Osteocyte (in vitro differentiated cells): ENCODE data around the gene RAPGEF5. TPM values are rescaled to one million over a fixed set of nuclear protein-coding genes. Genes with fewer than 3 reads are reported as not detected.

ENCODE experiments used
- DNase-seq: peaks from one replicate; pipeline ENCODE4 v3.0.0; 2021; ENCODE audit warnings: mixed read lengths; ENCODE audit not compliant: unreplicated experiment; ENCODE audit errors: extremely low spot score
- H3K27ac Mint-ChIP-seq: one replicate; pipeline ENCODE4 v1.8.0; 2021; ENCODE audit warnings: mild to moderate bottlenecking, mixed read lengths; ENCODE audit not compliant: unreplicated experiment
- H3K27me3 Mint-ChIP-seq: one replicate; pipeline ENCODE4 v1.8.0; 2021; ENCODE audit warnings: mixed read lengths; ENCODE audit not compliant: unreplicated experiment
- H3K36me3 Mint-ChIP-seq: one replicate; pipeline ENCODE4 v1.8.0; 2021; ENCODE audit warnings: mixed read lengths; ENCODE audit not compliant: unreplicated experiment
- H3K4me1 Mint-ChIP-seq: one replicate; pipeline ENCODE4 v1.8.0; 2021; ENCODE audit warnings: mixed read lengths; ENCODE audit not compliant: unreplicated experiment
- H3K4me3 Mint-ChIP-seq: one replicate; pipeline ENCODE4 v1.8.0; 2021; ENCODE audit warnings: mild to moderate bottlenecking, moderate library complexity, mixed read lengths; ENCODE audit not compliant: unreplicated experiment
- H3K9me3 Mint-ChIP-seq: one replicate; pipeline ENCODE4 v1.8.0; 2021; ENCODE audit warnings: mixed read lengths; ENCODE audit not compliant: unreplicated experiment
- CTCF ChIP-seq: fragments of 200-600 bp; sonication (generic); IDR thresholded peaks from 2 replicates; pipeline ENCODE4 v1.5.0; 2021; ENCODE audit warnings: antibody characterized with exemption, mild to moderate bottlenecking, moderate library complexity
- total RNA-seq: library from RNA; stranded (reverse); gene quantifications from 2 replicates; pipeline ENCODE4 v1.2.1, GENCODE V29; 2021

RAPGEF5 gene
- total RNA-seq, 1 donor from 2014 or later: 0.27 TPM

DNA sequence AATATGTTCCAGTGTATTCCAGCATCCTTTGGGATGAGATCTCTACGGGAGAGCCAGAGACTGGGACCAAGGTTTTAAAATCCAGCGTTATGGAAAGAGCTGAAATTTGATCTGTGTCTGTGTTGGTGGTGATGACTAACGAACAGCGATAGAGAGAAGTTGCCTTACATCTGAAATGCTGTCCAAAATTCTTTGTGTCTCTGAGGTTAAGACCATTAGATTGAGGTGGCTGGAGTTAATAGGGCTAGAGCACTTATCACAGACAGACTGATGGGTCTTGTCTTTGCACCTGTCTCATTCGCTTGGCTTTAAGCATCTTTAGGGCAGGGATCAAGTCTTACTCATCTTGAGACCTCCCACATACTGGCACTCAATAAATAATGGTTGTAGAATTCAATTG lies 41.0 kb upstream of the RAPGEF5 start:
- Mint-ChIP-seq H3K27me3 (no peaks in the 10 kb centered on the region), H3K9me3 (no peaks in the 10 kb centered on the region), H3K27ac (no peak overlapping the region), H3K4me1 (no peaks in the 10 kb centered on the region), H3K36me3 (no peaks in the 10 kb centered on the region), H3K4me3 (no peak overlapping the region)
- no peak for DNase-seq
- no peak for TF ChIP-seq CTCF

GRCh38 chr7:22395222-22395621 lies 38.3 kb upstream of the RAPGEF5 start:
- Mint-ChIP-seq H3K27me3 (no peaks in the 10 kb centered on the region), H3K27ac (no peak overlapping the region), H3K4me3 (no peak overlapping the region), H3K4me1 (no peaks in the 10 kb centered on the region), H3K36me3 (no peaks in the 10 kb centered on the region), H3K9me3 (no peaks in the 10 kb centered on the region)
- DNase-seq: no peak
- TF ChIP-seq CTCF: no peak

- TF ChIP-seq CTCF: no peak
- no peak overlapping the region for H3K27ac Mint-ChIP-seq
- no peak overlapping the region for H3K4me3 Mint-ChIP-seq
Observed at GRCh38 chr7:22394739-22395138, 37.8 kb upstream of the RAPGEF5 start.

GRCh38 chr7:22393913-22394729 lies 37.2 kb upstream of the RAPGEF5 start:
- H3K36me3 Mint-ChIP-seq: no peaks in the 10 kb centered on the region
- H3K9me3 Mint-ChIP-seq: no peaks in the 10 kb centered on the region
- no peaks in the 10 kb centered on the region for H3K27me3 Mint-ChIP-seq
- no peak for DNase-seq
- no peak overlapping the region for H3K27ac Mint-ChIP-seq
- TF ChIP-seq CTCF: no peak
- H3K4me1 Mint-ChIP-seq: no peaks in the 10 kb centered on the region
- H3K4me3 Mint-ChIP-seq: no peak overlapping the region

More at GRCh38 chr7:22394739-22395138, 37.8 kb upstream of the RAPGEF5 start:
- H3K27me3 Mint-ChIP-seq: no peaks in the 10 kb centered on the region
- no peaks in the 10 kb centered on the region for H3K9me3 Mint-ChIP-seq
- no peak for DNase-seq
- H3K4me1 Mint-ChIP-seq: no peaks in the 10 kb centered on the region
- no peaks in the 10 kb centered on the region for H3K36me3 Mint-ChIP-seq

- peaks cover 3% of the 10 kb centered on the region for H3K27me3 Mint-ChIP-seq
- no peak overlapping the region for H3K27ac Mint-ChIP-seq
- H3K9me3 Mint-ChIP-seq: no peaks in the 10 kb centered on the region
- TF ChIP-seq CTCF: no peak
- no peaks in the 10 kb centered on the region for H3K36me3 Mint-ChIP-seq
- no peak overlapping the region for H3K4me3 Mint-ChIP-seq
- peaks cover 6% of the 10 kb centered on the region for H3K4me1 Mint-ChIP-seq
- DNase-seq: no peak
Observed at GRCh38 chr7:22390516-22390915, 33.6 kb upstream of the RAPGEF5 start.
